NCI-H1092 treated with DMSO at 0.1 percent for 48 hours (cell line): ENCODE measurements around the gene RNF186.
"Not testable (repeated sequence)": the region's sequence is repeated elsewhere in the genome, so short reads cannot be mapped to it uniquely, and the experiment has no call there.

ENCODE experiments used
- DNase-seq: peaks from one replicate; lab custom pipeline; 2025; lab: John Stamatoyannopoulos, UW

RNF186 gene, protein sequence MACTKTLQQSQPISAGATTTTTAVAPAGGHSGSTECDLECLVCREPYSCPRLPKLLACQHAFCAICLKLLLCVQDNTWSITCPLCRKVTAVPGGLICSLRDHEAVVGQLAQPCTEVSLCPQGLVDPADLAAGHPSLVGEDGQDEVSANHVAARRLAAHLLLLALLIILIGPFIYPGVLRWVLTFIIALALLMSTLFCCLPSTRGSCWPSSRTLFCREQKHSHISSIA

DNA sequence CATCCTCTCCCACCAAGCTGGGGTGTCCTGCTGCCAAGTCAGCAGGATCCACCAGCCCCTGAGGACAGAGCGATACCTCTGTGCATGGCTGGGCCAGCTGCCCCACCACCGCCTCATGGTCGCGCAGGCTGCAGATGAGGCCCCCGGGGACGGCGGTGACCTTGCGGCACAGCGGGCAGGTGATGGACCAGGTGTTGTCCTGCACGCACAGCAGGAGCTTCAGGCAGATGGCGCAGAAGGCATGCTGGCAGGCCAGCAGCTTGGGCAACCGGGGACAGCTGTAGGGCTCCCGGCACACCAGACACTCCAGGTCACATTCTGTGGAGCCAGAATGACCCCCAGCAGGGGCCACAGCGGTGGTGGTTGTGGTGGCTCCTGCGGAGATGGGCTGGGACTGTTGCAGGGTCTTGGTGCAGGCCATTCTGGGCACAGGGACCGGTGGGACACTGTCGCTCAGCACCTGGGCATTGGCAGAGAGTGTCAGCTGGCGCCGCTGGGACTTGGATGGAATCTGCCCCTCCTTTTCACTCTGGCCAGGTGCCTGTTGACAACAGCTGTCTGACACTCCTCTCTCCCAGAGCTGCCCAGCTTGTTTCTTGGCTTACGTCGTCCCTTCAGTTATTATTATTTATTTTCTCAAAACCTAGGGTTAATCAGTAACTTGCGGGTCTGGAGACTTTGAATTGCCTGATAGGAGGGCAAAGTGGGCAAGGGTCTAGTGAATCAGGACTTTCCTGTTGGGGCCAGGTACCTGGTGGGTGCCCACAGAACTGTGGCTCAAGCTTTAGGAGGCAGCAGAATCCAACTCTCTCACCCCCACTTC, at the start of gene RNF186:
RNF186 (minus strand) TSS at position 603 of the 823 bp plus-strand sequence; CDS start at position 421, 182 bp downstream.
- peak; percentile 69 for DNase-seq

DNA sequence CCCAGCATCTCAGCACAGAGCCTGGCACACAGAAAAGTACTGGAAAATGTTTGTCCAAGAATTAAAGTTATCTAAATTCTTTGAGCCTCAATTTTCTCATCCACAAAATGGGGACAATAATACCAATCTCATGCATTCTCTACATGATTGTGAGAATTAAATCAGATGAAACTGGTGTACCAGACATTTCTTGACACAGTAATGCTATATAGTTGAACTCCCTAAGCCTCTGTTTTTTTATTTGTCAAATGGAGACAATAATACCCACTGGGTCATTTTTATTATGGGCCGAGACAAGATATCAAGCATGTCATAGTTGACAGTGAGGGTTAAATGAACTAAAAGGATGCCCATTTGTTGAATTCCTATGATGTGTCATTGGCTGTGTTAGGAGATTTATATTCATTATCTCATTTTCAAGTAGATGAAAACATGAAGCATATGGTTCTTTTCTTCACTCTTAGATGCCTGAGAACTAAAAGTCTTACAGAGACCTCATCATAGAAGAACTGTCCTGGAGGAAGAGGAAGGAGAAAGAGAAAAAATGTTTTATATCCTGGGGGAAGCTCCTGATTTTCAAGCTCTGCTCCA, 49.6 kb upstream of the RNF186 start:
- DNase-seq = no peak

DNA sequence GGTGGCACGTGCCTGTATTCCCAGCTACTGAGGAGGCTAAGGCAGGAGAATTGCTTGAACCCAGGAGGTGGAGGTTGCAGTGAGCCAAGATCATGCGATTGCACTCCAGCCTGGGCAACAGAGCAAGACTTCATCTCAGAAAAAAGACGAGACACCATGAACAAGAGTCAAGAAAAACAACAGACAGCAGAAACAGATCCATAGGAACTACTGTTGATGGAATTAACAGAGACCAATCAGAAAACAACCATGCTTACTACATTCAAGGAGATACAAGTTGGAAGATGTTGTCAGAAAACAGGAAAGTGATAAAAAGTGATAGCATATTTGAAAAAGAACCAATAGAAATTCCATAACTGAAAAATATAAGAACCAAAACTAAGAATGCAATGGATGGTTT, 47.9 kb upstream of the RNF186 start:
- DNase-seq = no peak

DNA sequence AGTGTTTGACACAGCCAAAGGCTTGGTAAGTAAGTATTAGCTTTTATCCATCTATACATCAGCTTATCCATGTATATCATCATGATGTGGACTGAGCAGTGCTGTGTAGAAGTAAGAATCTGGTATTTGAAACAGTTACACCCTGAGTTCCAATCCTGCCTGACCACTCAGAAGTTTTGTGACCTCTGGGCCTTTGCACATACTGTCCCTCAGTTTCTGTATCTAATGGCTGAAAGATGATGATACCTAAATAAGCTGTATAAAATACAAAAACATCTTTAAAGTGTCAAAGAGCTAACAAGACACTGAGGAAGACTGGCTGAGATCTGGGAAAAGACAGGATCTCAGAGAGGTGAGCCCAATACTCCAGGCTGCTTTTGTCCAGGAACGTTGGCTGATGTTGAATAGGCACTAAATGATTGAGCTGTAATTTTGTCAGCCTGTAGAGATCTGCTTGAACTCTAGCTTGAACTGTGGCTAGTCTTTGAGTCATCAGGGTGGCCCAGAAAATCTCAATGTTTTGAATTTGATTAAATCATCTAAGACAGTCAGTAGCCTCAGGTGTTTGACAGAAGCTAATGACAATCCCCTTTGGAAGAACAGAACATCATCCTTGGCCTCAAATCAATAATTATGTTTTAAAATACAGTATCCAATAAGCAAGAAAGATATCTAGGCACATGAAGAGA, 46.9 kb upstream of the RNF186 start:
- no peak for DNase-seq

DNA sequence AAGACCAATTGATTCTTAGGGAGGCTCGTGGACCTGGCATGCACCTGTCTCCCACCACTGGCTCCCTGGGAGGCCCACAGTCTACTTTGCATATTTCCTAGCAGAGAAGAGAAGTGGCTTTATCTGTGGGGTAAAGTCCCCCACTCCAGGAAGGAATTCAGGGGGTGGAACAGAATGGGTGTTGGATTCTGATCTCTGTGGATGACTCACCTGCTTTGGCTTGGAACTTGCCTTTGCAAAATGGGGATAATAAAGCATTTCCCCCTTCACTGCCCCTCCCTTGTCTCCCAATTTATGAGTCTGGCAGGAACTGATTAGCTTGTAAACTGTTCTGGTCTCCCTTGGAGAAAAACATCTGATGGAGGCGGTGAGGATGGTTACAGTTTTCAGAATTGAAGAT, 46.0 kb upstream of the RNF186 start:
- no peak for DNase-seq

DNA sequence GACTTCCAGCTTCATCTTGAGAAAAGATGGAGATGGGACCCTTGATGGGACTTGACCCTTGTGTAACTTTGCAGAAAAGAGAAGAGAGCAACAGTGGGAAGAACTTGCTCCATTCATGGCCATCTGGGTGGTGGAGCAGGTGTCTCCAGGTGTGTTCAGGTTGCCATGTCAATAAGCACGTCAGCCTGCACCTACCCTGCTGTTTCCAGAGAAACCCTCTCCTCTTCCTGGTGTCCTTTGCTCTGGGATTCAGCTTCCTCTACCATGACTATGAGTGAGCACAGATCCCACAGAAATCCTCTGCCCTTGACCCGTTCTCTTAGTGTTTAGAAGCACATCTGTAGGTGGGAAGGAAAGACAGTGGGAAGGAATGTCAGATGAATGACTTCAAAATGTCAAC, 45.3 kb upstream of the RNF186 start:
- DNase-seq = no peak

DNA sequence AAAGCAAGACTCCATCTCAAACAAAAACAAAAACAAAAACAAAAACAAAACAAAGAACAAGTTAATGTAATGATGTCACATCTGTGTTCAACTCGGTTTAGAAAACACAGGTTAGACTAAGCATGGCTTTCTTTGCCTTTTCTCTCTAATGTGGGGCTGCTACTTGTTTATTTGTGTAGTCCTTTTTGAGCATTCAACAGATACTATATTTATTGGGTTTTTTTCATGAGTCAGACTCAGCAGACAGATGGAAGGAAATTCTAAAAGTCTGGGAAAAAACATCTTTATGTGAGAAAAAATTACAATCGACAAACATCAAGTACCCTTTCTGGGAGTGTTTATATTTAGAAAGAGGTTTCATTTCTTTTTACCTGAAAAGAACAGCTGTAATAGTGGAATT, 44.8 kb upstream of the RNF186 start:
- no peak for DNase-seq

DNA sequence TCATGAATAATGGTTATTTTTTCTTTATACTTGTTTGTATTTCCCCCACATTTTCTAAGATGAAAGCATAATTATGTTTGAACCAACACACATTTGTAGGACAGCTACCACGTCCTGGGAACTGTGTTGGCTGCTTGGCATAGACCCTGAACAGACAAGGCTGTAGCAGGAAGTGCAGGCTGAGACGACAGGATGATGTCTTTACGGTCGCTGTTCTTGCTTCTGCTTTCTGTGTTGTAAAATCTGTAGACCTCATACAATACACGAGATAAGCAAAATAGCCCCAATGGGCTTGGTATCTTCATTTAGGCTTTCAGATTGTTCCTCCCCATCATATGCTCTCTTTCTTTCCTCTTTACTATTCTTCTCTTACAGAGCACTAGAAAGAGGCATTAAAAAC, 43.8 kb upstream of the RNF186 start:
- no peak for DNase-seq

DNA sequence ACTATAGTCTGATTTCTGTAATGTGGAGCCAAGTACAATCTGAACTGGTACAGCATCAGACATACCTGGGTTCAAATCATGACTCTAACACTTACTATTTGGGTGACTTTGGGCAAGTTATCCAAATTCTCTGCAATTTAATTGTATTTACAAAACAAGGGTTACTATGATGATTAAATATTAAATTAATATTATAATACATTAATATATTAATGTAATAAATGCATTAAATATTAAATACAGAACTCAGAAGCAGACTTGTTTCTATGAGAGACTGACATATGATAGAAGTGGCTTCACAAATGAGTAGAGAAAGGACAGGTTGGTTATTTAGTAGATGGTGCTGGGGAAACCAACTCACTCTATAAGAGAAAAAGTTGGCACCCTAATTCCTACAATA, 39.8 kb upstream of the RNF186 start:
- no peak for DNase-seq

DNA sequence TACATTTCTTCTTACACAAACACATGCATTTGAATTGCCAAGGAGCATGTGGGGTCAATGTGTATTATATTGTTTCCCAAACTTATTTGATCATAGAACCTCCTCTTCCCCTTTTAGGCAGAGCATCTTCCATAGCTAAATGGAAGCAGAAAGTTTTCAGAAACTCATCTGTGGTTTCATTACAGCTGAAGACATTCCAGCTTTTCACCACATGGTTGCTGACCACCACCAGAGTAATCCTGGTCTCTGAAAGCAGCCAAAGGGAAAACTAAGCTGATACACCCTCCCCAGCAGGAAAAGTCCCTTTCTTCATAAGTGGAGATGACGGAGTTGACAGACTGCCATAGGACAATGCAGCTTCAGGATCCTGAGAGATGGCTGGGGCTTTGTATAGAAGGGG, 37.0 kb upstream of the RNF186 start:
- DNase-seq = no peak

DNA sequence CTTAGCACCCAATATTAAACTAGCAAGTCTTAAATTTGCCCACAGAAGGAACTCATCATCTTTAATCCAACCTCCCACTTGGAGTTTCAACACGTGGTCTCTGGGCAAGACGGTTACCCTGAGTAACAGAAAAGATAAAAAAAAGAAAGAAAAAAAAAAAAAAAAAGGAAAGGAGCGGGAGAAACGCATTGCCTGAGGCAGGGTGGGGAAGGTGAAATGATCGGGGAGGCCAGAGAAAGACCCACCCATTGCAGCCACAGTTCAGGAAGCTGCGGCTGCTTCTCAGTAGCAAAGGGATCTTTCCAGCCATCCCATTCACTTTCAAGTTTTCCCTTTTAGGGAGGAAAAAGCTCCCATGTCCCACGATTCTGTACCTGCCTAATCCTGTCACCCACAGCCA, 35.1 kb upstream of the RNF186 start:
- DNase-seq = no peak

DNA sequence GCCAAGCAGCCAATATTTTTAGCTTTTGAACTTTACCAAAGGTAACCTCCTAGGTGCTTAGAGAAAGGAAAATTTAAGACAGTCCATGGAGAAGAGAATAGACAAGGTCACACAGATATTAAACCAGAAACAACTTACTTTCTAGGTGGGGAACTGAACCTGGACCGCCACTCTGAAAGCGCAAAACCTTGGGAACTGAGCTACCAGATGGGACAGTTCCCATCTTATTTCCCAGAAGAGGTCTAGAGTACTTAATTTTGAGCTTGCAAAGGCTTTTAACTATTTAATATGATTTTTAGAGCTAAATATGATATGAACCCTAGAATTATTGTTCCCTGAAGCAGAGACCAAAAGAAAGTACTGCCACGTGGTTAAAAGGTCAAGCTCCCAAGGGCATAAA, 34.2 kb upstream of the RNF186 start:
- DNase-seq = not testable (repeated sequence)

DNA sequence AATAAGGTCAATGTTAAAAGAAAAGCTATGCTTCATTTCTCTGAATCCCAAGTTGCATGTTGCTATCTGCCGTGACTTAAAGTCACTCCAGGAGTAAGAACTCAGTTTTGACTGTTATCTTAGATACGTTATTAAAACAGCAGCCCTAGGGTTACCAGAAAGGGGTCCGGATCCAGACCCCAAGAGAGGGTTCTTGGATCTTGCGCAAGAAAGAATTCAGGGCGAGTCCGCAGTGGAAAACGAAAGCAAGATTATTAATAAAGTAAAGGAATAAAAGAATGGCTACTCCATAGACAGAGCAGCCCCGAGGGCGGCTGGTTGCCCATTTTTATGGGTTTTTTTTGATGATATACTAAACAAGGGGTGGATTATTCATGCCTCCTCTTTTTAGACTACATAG, 32.3 kb upstream of the RNF186 start:
- not testable (repeated sequence) for DNase-seq

DNA sequence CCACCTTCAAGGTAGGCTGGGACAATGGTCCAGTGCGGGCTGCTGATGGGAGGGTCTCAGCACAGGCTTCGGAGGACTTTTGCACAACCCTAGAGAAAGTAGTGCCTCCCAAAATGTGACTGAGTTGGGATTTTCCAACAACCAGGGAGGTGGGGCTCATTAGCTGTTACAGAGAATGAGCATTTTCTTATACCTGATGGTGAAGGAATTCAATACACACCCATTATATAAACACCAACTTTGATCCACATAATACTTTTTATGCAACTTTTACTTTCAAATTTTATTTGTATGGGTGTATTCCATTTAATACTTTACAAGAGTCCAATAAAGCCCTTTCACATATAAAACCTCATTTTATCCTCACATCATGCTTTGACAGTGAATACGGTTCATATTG, 31.3 kb upstream of the RNF186 start:
- DNase-seq = no peak

DNA sequence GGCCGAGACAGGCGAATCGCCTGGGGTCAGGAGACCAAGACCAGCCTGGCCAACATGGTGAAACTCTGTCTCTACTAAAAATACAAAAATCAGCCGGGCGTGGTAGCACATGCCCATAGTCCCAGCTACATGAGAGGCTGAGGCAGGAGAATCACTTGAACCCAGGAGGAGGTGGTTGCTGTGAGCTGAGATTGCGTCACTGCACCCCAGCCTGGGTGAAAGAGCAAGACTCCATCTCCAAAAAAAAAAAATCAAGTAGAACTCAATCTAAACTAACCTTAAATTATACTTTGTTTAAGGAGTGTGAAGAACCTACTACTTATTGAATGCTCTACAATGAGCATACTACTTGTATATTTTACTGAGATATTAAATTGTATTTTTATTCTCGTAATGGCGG, 30.5 kb upstream of the RNF186 start:
- DNase-seq = no peak

DNA sequence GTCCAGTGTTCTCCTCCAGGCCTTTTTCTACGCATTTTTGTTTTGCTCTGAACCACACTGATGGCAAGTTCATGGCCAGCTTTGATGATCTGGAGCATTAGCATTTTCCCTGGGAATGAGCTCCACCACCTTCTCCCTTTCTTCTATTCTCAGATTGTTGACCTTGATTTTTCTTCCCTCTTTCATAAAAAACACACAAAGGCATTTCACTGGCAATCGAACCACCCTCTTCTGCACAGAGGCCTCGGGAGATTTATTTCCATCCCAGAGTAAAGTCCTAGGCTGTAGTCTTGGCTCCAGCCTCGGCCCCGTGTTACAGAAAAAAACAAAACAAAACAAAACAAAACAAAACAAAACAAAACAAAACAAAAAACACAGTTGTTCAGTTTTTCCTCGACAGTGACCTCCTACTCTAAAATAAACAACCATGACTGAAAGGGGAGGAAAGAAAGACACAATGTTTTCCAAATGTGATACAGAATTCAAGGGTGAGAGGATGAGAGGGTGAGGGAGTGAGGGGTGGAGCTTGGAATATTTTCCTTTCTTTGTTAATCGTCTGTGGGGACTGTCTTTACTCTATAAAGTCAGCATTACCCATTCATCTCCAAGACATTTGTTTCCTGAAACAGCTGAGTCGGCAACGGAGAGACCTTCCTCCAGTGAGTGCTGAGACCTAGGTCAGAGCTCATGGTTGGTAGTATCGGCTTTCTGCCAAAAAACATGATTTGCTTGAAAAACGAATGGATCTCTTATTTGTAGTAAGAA, 29.8 kb upstream of the RNF186 start:
- DNase-seq = no peak

DNA sequence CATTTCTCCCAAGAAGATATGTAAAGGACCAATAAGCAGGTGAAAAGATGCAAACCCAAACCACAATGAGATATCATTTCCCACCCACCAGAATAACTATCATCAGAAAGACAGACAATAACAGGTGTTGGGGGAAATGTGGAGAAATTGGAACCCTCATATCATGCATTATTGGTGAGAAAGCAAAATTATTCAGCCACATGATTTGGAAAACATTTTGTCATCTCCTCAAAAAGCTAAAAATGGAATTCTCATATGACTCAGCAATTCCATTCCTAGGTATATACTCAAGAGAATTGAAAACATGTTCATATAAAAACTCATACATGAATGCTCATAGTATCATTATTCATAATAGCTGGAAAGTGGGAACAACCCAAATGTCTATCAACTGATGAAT, 25.1 kb upstream of the RNF186 start:
- no peak for DNase-seq

DNA sequence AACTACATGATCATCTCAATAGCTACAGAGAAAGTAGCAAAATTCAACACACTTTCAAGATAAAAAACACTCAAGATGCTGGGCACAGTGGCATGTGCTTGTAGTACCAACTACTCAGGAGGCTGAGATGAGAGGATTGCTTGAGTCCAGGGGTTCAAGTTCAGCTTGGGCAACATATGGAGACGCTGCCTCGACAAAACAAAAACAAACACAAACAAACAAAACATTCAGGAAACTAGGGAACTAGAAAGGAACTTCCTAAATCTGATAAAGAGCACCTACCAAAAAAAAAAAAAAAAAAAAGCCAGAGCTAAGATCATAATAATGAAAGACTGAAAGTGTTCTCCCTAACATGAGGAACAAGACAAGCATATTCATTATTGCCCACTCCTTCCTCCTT, 22.8 kb upstream of the RNF186 start:
- no peak for DNase-seq

DNA sequence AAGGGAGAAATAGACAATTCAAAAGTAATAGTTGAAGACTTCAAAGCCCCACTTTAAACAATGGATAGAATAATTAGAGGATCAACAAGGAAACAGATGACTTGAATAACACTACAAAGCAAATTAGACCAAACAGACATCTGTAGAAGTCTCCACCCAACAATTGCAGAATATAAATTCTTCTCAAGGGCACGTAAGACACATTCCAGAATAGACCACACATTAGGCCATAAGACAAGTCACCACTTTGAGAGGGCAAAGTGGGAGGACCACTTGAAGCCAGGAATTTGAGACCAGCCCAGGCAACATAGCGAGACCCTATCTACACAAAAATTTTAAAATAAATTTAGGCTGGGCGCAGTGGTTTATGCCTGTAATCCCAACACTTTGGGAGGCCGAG, 20.5 kb upstream of the RNF186 start:
- DNase-seq = no peak

DNA sequence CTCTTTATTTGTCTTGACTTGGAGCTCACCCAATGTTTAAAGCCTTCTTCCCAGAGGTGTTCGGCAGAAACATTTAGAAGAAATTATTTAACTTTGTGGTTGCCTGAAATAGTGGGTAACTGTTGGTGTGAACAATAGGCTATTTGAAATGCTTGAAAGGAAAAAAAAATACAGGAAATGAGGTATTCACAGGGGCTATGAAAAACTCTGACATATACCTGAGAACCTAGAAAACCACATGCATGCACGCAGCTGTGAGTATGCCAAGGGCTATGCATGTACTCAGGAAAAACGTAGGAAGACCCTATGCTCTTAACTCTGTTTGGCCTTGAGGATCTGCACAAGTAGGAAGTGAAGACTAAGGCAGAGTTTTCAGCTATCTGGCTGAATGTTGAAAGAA, 16.4 kb upstream of the RNF186 start:
- no peak for DNase-seq

DNA sequence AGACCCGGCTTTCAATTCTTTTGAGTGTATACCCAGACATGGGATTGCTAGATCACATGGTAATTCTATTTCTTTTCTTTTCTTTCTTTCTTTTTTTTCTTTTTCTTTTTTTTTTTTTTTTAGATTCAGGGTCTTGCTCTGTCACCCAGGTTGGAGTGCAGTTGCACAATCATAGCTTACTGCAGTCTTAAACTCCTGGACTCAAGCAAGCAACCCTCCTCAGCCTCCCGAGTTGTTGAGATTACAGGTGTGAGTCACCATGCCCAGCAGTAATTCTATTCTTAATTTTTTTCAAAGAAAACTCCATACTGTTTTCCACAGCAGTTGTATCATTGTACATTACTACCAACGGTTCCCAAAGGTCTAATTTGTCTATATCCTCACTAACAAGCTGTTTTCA, 13.5 kb upstream of the RNF186 start:
- DNase-seq = no peak

DNA sequence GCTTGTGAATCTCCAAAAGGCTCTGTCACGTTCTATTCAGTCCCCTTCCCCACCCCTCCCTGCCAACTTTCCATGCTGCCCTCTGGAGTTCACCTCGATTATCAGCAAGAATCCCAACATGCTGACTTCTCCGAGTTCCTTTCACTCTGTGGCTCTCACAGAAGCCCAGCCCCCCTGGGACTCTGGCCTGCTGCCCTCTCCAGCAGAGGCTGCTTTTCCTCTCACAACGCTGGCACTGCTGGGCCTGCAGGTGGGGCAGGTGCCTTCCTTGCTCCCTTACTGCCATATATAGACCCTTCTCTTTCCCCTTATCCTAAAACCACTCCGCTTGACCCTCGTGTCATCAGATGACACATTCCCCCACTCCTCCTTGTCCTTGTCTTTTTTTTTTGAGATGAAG, 10.2 kb upstream of the RNF186 start:
- no peak for DNase-seq
